Panc1 (cell line): ENCODE results near the gene TINAGL1. TPM values are rescaled to one million over a fixed set of nuclear protein-coding genes. Genes with fewer than 3 reads are reported as not detected.
A peak's percentile ranks its signal among the peaks of the same experiment; 100 is the strongest.

Source experiments
- ATAC-seq: fragments of 200-7000 bp; cut with Tn5 transposase; 2 replicates; pipeline ENCODE4 v1.9.1; 2020; ENCODE audit warnings: mild to moderate bottlenecking, moderate library complexity
- BruUV-seq: library from RNA; stranded (reverse); fragments of 400-500 nt; replicated peaks from 2 replicates; lab custom pipeline; 2021; lab: Mats Ljungman, UMichigan
- CTCF ChIA-PET: fragments of 300-600 bp; sonication (Branson Sonifier 250); formaldehyde crosslinking; loops from one replicate; lab custom pipeline; 2022; ENCODE audit warnings: antibody characterized with exemption; lab: Charles Lee
- POLR2A ChIA-PET: fragments of 300-600 bp; sonication (Branson Sonifier 250); formaldehyde crosslinking; loops from one replicate; lab custom pipeline; 2022; ENCODE audit warnings: antibody characterized with exemption; lab: Charles Lee
- DNase-seq: peaks from one replicate; pipeline ENCODE4 v3.0.0-alpha.2; 2010; ENCODE audit warnings: low read depth, low spot score
- H3K27ac ChIP-seq: 2 replicates; pipeline ENCODE4 v1.5.1; 2011; ENCODE audit warnings: mild to moderate bottlenecking, low read length, inconsistent platforms
- H3K27me3 ChIP-seq: fragments of 200-500 bp; sonication (Bioruptor generic); 2 replicates; pipeline ENCODE4 v1.6.0; 2014; ENCODE audit warnings: low read length, inconsistent platforms; ENCODE audit not compliant: control insufficient read depth, insufficient read depth
- H3K36me3 ChIP-seq: fragments of 200-500 bp; sonication (Bioruptor generic); 2 replicates; pipeline ENCODE4 v1.5.1; 2014; ENCODE audit warnings: inconsistent platforms, mild to moderate bottlenecking, low read length, moderate library complexity; ENCODE audit not compliant: control insufficient read depth, insufficient read depth
- H3K4me1 ChIP-seq: 2 replicates; pipeline ENCODE4 v1.5.1; 2011; ENCODE audit warnings: inconsistent platforms, mild to moderate bottlenecking, low read length, moderate library complexity; ENCODE audit not compliant: control insufficient read depth, insufficient read depth
- H3K4me3 ChIP-seq, 2 experiments: 2 replicates each; pipeline ENCODE4 v1.5.1; 2011 to 2012; ENCODE audit warnings: low read depth in 2 of 2, low read length in 2 of 2, mild to moderate bottlenecking in 2 of 2, inconsistent platforms in 1 of 2, moderate library complexity in 1 of 2
- H3K9me3 ChIP-seq: fragments of 200-500 bp; sonication (Bioruptor generic); 2 replicates; pipeline ENCODE4 v1.5.1; 2014; ENCODE audit warnings: low read depth, mild to moderate bottlenecking, inconsistent platforms, low read length, moderate library complexity; ENCODE audit not compliant: control insufficient read depth, insufficient read depth
- CTCF ChIP-seq: fragments of 450-650 bp; IDR thresholded peaks from 2 replicates; pipeline ENCODE4 v1.5.1; 2017; ENCODE audit warnings: mild to moderate bottlenecking
- POLR2AphosphoS5 ChIP-seq: IDR thresholded peaks from 2 replicates; pipeline ENCODE4 v1.6.1; 2012; ENCODE audit warnings: mild to moderate bottlenecking, low read depth, low read length, moderate library complexity
- REST ChIP-seq, 2 experiments: IDR thresholded peaks; 2 replicates each; pipeline ENCODE4 v1.6.1; 2011 to 2012; ENCODE audit warnings: low read depth in 2 of 2, control low read depth in 1 of 2, low read length in 1 of 2, mild to moderate bottlenecking in 1 of 2, moderate library complexity in 1 of 2; ENCODE audit not compliant: insufficient read depth in 1 of 2
- SIN3A ChIP-seq: IDR thresholded peaks from 2 replicates; pipeline ENCODE4 v1.6.1; 2012; ENCODE audit warnings: low read depth, mild to moderate bottlenecking, low read length, moderate library complexity, borderline replicate concordance; ENCODE audit not compliant: insufficient read depth
- TCF7L2 ChIP-seq: IDR thresholded peaks from 2 replicates; pipeline ENCODE4 v1.6.1; 2011; ENCODE audit warnings: mild to moderate bottlenecking, low read depth, low read length, inconsistent platforms
- in situ Hi-C: cut with HindIII; loops from 2 replicates; pipeline ENCODE4 v1.10.0; 2016; ENCODE audit warnings: low sequenced_read_pairs, low pct_unique_long_range_greater_than_20kb
- intact Hi-C: fragments of 100-400 bp; cut with micrococcal nuclease; formaldehyde crosslinking; loops from one replicate; pipeline ENCODE4 v1.10.0; 2022; ENCODE audit not compliant: unreplicated experiment
- total RNA-seq: library from RNA; stranded (reverse); gene quantifications from one replicate; pipeline ENCODE4 v1.2.1, GENCODE V29; 2021; ENCODE audit not compliant: unreplicated experiment

Gene TINAGL1
- total RNA-seq, 1 experiment from 2014 or later, result 6.1 TPM

- no peaks in the 10 kb centered on the region for H3K9me3 ChIP-seq
- in situ Hi-C loops, result no loop called here
- TF ChIP-seq TCF7L2, result no peak
- TF ChIP-seq CTCF, result no peak
- no peak for TF ChIP-seq REST (IDR thresholded peaks at IDR 0.05; ENCODE audit: insufficient read depth in 1 of 2, low read depth in 2 of 2, low read length in 1 of 2)
- no peak for TF ChIP-seq SIN3A
- TF ChIP-seq POLR2AphosphoS5, result no peak
- peaks cover 4% of the 10 kb centered on the region; the same call in 1 of the 2 replicates for H3K36me3 ChIP-seq
- CTCF ChIA-PET, result interaction anchor here (0.5 kb wide), 1 partner anchor 450 kb away, joined by 3 read pairs; no protein-coding TSS in a partner anchor
- POLR2A ChIA-PET, result no interaction called here
- H3K4me1 ChIP-seq, result peaks cover 42% of the 10 kb centered on the region
- H3K27ac ChIP-seq, result peak overlapping the region; percentile 60; the same call in 1 of the 2 replicates
- no peak overlapping the region for H3K4me3 ChIP-seq
- ATAC-seq, result no peak
- BruUV-seq, result no TSS peak
- no peak for DNase-seq
- intact Hi-C loops, result no loop called here
- H3K27me3 ChIP-seq, result no peaks in the 10 kb centered on the region
Measured at GRCh38 chr1:31573261-31573660, 3.1 kb upstream of the TINAGL1 start.

GRCh38 chr1:31574749-31575368, 1.5 kb upstream of the TINAGL1 start:
- Histone ChIP-seq H3K36me3 (peaks cover 4% of the 10 kb centered on the region; the same call in 1 of the 2 replicates), H3K4me1 (peaks cover 50% of the 10 kb centered on the region), H3K9me3 (no peaks in the 10 kb centered on the region), H3K27ac (peak overlapping the region; percentile 75), H3K4me3 (no peak overlapping the region), H3K27me3 (no peaks in the 10 kb centered on the region)
- intact Hi-C loops (no loop called here), in situ Hi-C loops (no loop called here)
- TF ChIP-seq SIN3A (no peak), CTCF (no peak), POLR2AphosphoS5 (no peak), REST (IDR thresholded peaks at IDR 0.05; ENCODE audit: insufficient read depth in 1 of 2, low read depth in 2 of 2, low read length in 1 of 2) (no peak), TCF7L2 (no peak)
- ChIA-PET CTCF (interaction anchor here (0.8 to 1.2 kb wide), 2 partner anchors 11 to 131 kb away, joined by 3 read pairs; no protein-coding TSS in a partner anchor), POLR2A (no interaction called here)
- ATAC-seq, result no peak
- BruUV-seq, result no TSS peak
- no peak for DNase-seq
